ENCODE measurements around the gene RRP12. TPM values are rescaled to one million over a fixed set of nuclear protein-coding genes. Genes with fewer than 3 reads are reported as not detected.

Gene RRP12
- total RNA-seq, 1 experiment from 2014 or later = 86.7 TPM

DNA sequence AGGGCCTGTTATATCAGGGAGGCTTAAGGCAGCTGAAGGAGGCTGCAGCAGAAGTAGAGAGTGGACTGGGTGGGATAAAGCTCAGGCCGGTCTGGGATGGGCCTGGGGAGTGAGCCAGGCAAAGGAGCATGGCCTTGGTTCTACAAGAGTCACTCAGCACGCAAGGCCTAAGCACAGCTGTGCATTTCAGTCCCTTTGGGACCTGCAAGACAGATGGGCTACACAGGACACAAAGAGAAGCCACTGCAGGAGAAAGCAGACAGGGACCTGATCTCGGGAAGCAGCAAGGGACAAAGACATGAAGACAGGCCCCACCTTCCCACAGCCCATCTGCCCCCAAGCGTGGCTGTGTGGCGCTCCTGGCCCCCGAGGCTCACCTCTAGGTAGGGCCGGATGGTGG lies 29.4 kb downstream of the RRP12 start:
- H3K4me1 Mint-ChIP-seq (ENCODE audit: insufficient read depth, unreplicated experiment) = no peaks in the 10 kb centered on the region
- ChIA-PET CTCF (interaction anchor here (1.0 to 1.5 kb wide), 2 partner anchors 13 to 38 kb away, joined by 3 to 5 read pairs; no protein-coding TSS in a partner anchor), POLR2A (no interaction called here)
- no peak overlapping the region for H3K4me3 Mint-ChIP-seq (ENCODE audit: unreplicated experiment)
- no peak for DNase-seq (ENCODE audit: unreplicated experiment)
- BruUV-seq (replicated peaks) = no TSS peak
- no peak overlapping the region for H3K27ac Mint-ChIP-seq (ENCODE audit: low read depth, unreplicated experiment)
- no peaks in the 10 kb centered on the region for H3K9me3 Mint-ChIP-seq (ENCODE audit: unreplicated experiment)
- TF ChIP-seq, protein P1, sequence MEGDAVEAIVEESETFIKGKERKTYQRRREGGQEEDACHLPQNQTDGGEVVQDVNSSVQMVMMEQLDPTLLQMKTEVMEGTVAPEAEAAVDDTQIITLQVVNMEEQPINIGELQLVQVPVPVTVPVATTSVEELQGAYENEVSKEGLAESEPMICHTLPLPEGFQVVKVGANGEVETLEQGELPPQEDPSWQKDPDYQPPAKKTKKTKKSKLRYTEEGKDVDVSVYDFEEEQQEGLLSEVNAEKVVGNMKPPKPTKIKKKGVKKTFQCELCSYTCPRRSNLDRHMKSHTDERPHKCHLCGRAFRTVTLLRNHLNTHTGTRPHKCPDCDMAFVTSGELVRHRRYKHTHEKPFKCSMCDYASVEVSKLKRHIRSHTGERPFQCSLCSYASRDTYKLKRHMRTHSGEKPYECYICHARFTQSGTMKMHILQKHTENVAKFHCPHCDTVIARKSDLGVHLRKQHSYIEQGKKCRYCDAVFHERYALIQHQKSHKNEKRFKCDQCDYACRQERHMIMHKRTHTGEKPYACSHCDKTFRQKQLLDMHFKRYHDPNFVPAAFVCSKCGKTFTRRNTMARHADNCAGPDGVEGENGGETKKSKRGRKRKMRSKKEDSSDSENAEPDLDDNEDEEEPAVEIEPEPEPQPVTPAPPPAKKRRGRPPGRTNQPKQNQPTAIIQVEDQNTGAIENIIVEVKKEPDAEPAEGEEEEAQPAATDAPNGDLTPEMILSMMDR (IDR thresholded peaks at IDR 0.05; ENCODE audit: unreplicated experiment) = no peak
- intact Hi-C loops (cut with micrococcal nuclease) = no loop called here
- no peaks in the 10 kb centered on the region for H3K27me3 Mint-ChIP-seq (ENCODE audit: insufficient read depth, unreplicated experiment)
- H3K36me3 Mint-ChIP-seq (ENCODE audit: insufficient read depth, unreplicated experiment) = peaks cover 72% of the 10 kb centered on the region

DNA sequence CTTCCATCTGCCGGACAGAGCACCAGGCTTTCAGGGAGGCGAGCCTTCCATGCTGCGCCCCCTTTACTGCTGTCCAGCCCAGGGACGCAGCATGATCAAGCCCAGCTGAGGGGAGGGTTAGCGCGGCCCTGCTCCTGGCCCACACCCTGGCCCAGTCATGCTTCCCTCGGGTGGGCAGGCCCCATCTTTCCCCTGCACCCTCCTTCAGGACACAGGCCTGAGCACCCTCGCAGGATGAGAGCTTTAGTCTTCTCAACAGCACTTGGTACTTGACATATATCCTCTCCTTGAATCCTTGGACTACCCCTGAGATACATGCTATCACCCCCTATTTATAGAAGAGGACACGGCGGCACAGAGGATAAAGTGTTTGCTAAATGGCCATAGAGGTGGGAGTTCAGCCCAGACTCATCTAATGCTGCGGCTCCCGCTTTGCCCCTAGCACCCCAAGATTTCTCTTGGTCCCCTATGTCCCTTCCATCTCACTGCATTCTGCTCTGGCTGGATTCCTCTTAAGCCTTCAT lies 34.0 kb downstream of the RRP12 start:
- intact Hi-C loops (cut with micrococcal nuclease) = no loop called here
- ChIA-PET POLR2A (no interaction called here), CTCF (interaction anchor here (0.5 to 0.7 kb wide), 2 partner anchors 9 to 548 kb away, joined by 4 to 5 read pairs; no protein-coding TSS in a partner anchor)
- no peak overlapping the region for H3K27ac Mint-ChIP-seq (ENCODE audit: low read depth, unreplicated experiment)
- TF ChIP-seq, protein P1 (IDR thresholded peaks at IDR 0.05; ENCODE audit: unreplicated experiment) = no peak
- H3K36me3 Mint-ChIP-seq (ENCODE audit: insufficient read depth, unreplicated experiment) = peaks cover 68% of the 10 kb centered on the region
- no peak overlapping the region for H3K4me3 Mint-ChIP-seq (ENCODE audit: unreplicated experiment)
- H3K4me1 Mint-ChIP-seq (ENCODE audit: insufficient read depth, unreplicated experiment) = no peaks in the 10 kb centered on the region
- no peak for DNase-seq (ENCODE audit: unreplicated experiment)
- no peaks in the 10 kb centered on the region for H3K9me3 Mint-ChIP-seq (ENCODE audit: unreplicated experiment)
- no TSS peak for BruUV-seq (replicated peaks)
- H3K27me3 Mint-ChIP-seq (ENCODE audit: insufficient read depth, unreplicated experiment) = no peaks in the 10 kb centered on the region

DNA sequence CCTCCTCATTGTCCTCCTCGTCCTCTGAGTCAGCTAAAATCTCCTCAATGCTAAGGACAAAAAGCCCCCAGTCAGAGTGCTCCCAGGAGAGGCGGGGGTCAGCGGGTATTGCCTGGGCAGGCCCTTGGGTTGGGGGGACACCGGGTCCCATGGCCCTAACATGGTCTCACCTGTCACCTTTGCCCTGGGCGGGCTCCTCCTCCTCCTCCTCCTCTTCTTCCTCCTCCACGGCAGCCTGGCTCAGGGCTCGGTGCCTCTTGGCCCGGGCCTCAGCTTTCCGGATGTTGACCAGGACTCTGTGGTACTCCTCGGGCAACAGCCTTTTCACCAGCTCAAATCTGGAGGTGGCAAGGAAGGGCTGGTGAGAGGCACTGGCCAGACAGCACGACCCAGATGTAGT lies 34.6 kb downstream of the RRP12 start:
- Mint-ChIP-seq H3K36me3 (ENCODE audit: insufficient read depth, unreplicated experiment) (peaks cover 68% of the 10 kb centered on the region), H3K4me3 (ENCODE audit: unreplicated experiment) (no peak overlapping the region), H3K27ac (ENCODE audit: low read depth, unreplicated experiment) (no peak overlapping the region), H3K27me3 (ENCODE audit: insufficient read depth, unreplicated experiment) (no peaks in the 10 kb centered on the region), H3K9me3 (ENCODE audit: unreplicated experiment) (no peaks in the 10 kb centered on the region), H3K4me1 (ENCODE audit: insufficient read depth, unreplicated experiment) (no peaks in the 10 kb centered on the region)
- ChIA-PET CTCF (no interaction called here), POLR2A (no interaction called here)
- DNase-seq (ENCODE audit: unreplicated experiment) = no peak
- intact Hi-C loops (cut with micrococcal nuclease) = no loop called here
- TF ChIP-seq, protein P1 (IDR thresholded peaks at IDR 0.05; ENCODE audit: unreplicated experiment) = no peak
- BruUV-seq (replicated peaks) = TSS peak; percentile 30

DNA sequence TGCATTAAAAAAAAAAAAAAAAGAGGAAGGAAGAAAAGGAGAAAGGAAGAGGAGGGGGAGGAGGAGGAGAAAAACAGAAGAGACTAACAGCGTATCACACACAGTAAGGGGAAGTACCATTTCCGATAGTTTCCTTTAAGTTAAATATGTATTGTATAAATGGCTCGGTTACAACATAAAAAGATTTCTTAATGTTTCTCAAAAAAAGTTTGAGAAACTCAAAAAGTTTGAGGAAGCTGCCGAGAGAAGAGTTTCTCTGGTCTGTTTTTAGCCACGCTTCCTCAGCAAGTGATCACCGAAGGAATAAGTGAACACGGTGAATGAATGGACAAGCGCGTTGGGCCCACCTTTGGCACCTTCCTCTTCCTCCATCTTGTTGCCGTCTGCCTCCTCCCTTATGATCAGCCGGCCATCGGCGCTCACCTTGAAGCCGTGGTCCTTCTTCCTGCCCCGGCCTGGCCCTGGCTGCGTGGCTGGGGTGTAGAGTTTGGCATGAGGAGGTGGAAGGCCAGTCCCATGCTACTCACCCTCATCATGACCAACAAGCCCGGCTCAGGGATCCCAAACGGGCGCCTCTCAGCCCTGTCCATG lies 35.3 kb downstream of the RRP12 start:
- H3K4me3 Mint-ChIP-seq (ENCODE audit: unreplicated experiment) = no peak overlapping the region
- POLR2A ChIA-PET = no interaction called here
- BruUV-seq (replicated peaks) = no TSS peak
- DNase-seq (ENCODE audit: unreplicated experiment) = no peak
- no peaks in the 10 kb centered on the region for H3K27me3 Mint-ChIP-seq (ENCODE audit: insufficient read depth, unreplicated experiment)
- H3K27ac Mint-ChIP-seq (ENCODE audit: low read depth, unreplicated experiment) = no peak overlapping the region
- H3K36me3 Mint-ChIP-seq (ENCODE audit: insufficient read depth, unreplicated experiment) = peaks cover 64% of the 10 kb centered on the region
- TF ChIP-seq, protein P1 (IDR thresholded peaks at IDR 0.05; ENCODE audit: unreplicated experiment) = no peak
- H3K4me1 Mint-ChIP-seq (ENCODE audit: insufficient read depth, unreplicated experiment) = no peaks in the 10 kb centered on the region
- CTCF ChIA-PET = interaction anchor here (1.0 kb wide), 1 partner anchor 20 kb away, joined by 3 read pairs; no protein-coding TSS in a partner anchor
- intact Hi-C loops (cut with micrococcal nuclease) = no loop called here
- H3K9me3 Mint-ChIP-seq (ENCODE audit: unreplicated experiment) = no peaks in the 10 kb centered on the region

Data from MCF 10A (cell line).